ENCODE results near the gene GALNT11.

GALNT11 gene

DNA sequence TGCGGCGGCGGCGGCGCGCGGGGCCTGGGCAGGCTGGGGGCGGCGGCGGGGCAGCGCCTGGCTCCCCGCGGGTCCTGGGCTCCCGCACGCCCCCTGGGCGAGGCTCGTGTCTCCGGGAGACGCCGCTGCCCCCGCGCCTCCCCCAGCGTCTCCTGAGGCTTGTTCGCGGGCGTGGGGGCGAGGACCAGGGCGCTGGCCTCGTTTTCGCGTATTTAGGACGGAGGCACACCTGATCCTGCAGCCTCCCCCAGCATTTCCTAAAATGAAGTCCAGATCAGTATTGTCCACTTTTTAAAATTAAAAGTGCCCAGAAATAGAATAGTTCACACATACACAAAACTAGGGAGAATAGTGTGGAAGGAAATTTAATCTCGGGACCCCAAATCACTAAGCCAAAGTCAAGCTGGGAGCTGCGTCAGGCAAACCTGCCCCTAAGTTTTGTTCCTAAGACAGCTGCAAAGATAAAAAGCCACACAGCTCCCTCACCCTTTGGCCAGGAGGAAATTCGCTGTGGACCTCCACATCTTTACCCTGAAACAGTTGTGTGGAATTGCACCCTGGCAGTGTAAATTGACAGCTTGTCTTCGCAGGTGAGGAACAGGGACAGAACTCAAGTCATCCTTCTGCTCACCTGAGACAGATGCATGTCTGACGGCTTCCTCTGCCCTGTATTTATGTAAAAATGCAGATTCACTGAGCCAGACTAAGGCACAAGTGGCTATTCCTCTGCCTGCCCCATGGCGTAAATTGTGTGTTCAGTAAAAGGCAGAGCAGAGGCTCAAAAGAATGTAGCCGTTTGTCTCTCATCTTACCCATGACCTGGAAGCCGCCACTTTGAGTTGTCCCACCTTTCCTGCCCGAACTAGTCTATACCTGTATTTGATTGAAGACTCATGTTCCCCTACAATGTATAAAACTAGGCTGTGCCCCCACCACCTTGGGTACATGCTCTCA lies 740 bp downstream of the GALNT11 start:
- TF ChIP-seq, protein P1, sequence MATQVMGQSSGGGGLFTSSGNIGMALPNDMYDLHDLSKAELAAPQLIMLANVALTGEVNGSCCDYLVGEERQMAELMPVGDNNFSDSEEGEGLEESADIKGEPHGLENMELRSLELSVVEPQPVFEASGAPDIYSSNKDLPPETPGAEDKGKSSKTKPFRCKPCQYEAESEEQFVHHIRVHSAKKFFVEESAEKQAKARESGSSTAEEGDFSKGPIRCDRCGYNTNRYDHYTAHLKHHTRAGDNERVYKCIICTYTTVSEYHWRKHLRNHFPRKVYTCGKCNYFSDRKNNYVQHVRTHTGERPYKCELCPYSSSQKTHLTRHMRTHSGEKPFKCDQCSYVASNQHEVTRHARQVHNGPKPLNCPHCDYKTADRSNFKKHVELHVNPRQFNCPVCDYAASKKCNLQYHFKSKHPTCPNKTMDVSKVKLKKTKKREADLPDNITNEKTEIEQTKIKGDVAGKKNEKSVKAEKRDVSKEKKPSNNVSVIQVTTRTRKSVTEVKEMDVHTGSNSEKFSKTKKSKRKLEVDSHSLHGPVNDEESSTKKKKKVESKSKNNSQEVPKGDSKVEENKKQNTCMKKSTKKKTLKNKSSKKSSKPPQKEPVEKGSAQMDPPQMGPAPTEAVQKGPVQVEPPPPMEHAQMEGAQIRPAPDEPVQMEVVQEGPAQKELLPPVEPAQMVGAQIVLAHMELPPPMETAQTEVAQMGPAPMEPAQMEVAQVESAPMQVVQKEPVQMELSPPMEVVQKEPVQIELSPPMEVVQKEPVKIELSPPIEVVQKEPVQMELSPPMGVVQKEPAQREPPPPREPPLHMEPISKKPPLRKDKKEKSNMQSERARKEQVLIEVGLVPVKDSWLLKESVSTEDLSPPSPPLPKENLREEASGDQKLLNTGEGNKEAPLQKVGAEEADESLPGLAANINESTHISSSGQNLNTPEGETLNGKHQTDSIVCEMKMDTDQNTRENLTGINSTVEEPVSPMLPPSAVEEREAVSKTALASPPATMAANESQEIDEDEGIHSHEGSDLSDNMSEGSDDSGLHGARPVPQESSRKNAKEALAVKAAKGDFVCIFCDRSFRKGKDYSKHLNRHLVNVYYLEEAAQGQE (IDR thresholded peaks at IDR 0.05; ENCODE audit: insufficient read depth in 1 of 2, low read depth in 2 of 2, low read length in 2 of 2) = no peak
- TF ChIP-seq POLR2AphosphoS5 (IDR thresholded peaks at IDR 0.05; ENCODE audit: low read depth, low read length) (no peak), SIN3A (IDR thresholded peaks at IDR 0.05; ENCODE audit: borderline replicate concordance, insufficient read depth, low read length) (no peak), FOXP2 (optimal IDR thresholded peaks at IDR 0.05; ENCODE audit: borderline replicate concordance, extremely low read depth, extremely low read length, insufficient read depth) (no peak), TAF1 (IDR thresholded peaks at IDR 0.05; ENCODE audit: borderline replicate concordance, insufficient read depth, low read length) (no peak)

DNA sequence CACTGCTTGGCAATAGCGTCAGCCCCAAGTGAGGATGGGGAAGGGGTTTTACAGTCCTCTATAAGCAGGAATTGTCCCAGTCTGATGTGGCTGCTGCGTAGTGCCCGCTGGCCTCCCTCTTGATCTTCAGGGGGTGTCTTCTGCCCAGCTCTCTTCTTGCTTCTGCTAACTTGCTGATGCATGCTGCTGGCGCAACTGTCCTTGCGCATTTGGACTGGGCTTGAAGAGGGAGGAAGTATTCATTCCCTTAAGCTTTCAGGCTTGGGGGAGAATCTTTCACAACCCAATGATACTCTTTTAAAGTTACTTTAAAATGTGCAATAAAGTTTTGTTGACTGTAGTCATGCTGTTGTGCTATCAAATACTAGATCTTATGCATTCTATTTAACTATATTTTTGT lies 10.3 kb downstream of the GALNT11 start:
- TF ChIP-seq FOXP2 (optimal IDR thresholded peaks at IDR 0.05; ENCODE audit: borderline replicate concordance, extremely low read depth, extremely low read length, insufficient read depth) = no peak
- no peak for TF ChIP-seq TAF1 (IDR thresholded peaks at IDR 0.05; ENCODE audit: borderline replicate concordance, insufficient read depth, low read length)
- TF ChIP-seq, protein P1 (IDR thresholded peaks at IDR 0.05; ENCODE audit: insufficient read depth in 1 of 2, low read depth in 2 of 2, low read length in 2 of 2) = no peak
- no peak for TF ChIP-seq POLR2AphosphoS5 (IDR thresholded peaks at IDR 0.05; ENCODE audit: low read depth, low read length)
- TF ChIP-seq SIN3A (IDR thresholded peaks at IDR 0.05; ENCODE audit: borderline replicate concordance, insufficient read depth, low read length) = no peak

DNA sequence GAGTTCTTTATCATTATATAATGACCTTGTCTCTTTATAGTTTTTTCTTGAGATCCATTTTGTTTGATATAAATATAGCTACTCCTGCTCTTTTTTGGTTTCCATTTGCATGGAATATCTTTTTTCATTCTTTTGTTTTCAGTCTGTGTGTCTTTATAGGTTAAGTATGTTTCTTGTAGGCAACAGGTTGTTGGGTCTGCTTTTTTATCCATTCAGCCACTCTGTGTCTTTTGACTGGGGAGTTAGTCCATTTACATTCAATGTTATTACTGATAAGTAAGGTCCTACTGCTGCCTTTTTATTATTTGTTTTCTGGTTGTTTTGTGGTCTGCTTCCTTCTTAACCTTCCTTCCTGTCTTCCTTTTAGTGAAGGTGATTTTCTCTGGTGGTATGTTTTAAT lies 21.1 kb downstream of the GALNT11 start:
- TF ChIP-seq SIN3A (IDR thresholded peaks at IDR 0.05; ENCODE audit: borderline replicate concordance, insufficient read depth, low read length) = no peak
- TF ChIP-seq TAF1 (IDR thresholded peaks at IDR 0.05; ENCODE audit: borderline replicate concordance, insufficient read depth, low read length) = no peak
- no peak for TF ChIP-seq POLR2AphosphoS5 (IDR thresholded peaks at IDR 0.05; ENCODE audit: low read depth, low read length)
- TF ChIP-seq, protein P1 (IDR thresholded peaks at IDR 0.05; ENCODE audit: insufficient read depth in 1 of 2, low read depth in 2 of 2, low read length in 2 of 2) = no peak
- TF ChIP-seq FOXP2 (optimal IDR thresholded peaks at IDR 0.05; ENCODE audit: borderline replicate concordance, extremely low read depth, extremely low read length, insufficient read depth) = no peak

DNA sequence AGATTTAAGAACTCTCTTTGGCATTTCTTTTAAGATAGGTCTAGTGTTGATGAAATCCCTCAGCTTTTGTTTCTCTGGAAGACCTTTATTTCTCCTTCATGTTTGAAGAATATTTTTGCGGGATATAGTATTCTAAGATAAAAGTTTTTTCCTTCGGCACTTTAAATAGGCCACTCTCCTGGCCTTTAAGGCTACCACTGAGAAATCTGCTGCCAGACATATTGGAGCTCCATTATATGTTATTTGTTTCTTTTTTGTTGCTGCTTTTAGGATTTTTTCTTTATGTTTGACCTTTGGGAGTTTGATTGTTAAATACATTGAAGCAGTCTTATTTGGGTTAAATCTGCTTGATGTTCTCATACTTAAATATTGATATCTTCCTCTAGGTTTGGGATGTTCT lies 22.6 kb downstream of the GALNT11 start:
- TF ChIP-seq TAF1 (IDR thresholded peaks at IDR 0.05; ENCODE audit: borderline replicate concordance, insufficient read depth, low read length) (no peak), FOXP2 (optimal IDR thresholded peaks at IDR 0.05; ENCODE audit: borderline replicate concordance, extremely low read depth, extremely low read length, insufficient read depth) (no peak), SIN3A (IDR thresholded peaks at IDR 0.05; ENCODE audit: borderline replicate concordance, insufficient read depth, low read length) (no peak), POLR2AphosphoS5 (IDR thresholded peaks at IDR 0.05; ENCODE audit: low read depth, low read length) (no peak)
- TF ChIP-seq, protein P1 (IDR thresholded peaks at IDR 0.05; ENCODE audit: insufficient read depth in 1 of 2, low read depth in 2 of 2, low read length in 2 of 2) = no peak

Data from PFSK-1 (cell line).